HCT116 (cell line): ENCODE results near the gene PRRT3. TPM values are rescaled to one million over a fixed set of nuclear protein-coding genes. Genes with fewer than 3 reads are reported as not detected.

Experiments used
- ATAC-seq: fragments of 200-7000 bp; cut with Tn5 transposase; 2 replicates; pipeline ENCODE4 v1.9.1; 2020; ENCODE audit warnings: mild to moderate bottlenecking, moderate library complexity
- BruUV-seq: library from RNA; stranded (reverse); fragments of 400-500 nt; replicated peaks from 2 replicates; lab custom pipeline; 2021; lab: Mats Ljungman, UMichigan
- CTCF ChIA-PET: fragments of 300-600 bp; sonication (Branson Sonifier 250); formaldehyde crosslinking; loops from one replicate; lab custom pipeline; 2021; ENCODE audit warnings: antibody characterized with exemption; lab: Charles Lee
- POLR2A ChIA-PET: fragments of 300-600, 350-600 bp; sonication (Branson Sonifier 250); formaldehyde crosslinking; loops from one replicate; lab custom pipeline; 2021; ENCODE audit warnings: antibody characterized with exemption; lab: Charles Lee
- RAD21 ChIA-PET, 2 experiments: fragments of 300-600 bp; sonication (Branson Sonifier 250); formaldehyde crosslinking; loops; one replicate each; lab custom pipeline; 2023; ENCODE audit warnings: low total read pairs in 2 of 2; ENCODE audit not compliant: uncharacterized antibody in 2 of 2, unreplicated experiment in 2 of 2, low non-redundant PET in 1 of 2; lab: Charles Lee
- DNase-seq: peaks from one replicate; pipeline ENCODE4 v3.0.0-alpha.2; 2010; ENCODE audit warnings: low read depth, low spot score
- H2AFZ ChIP-seq: fragments of 200-600 bp; shearing (Covaris generic), sonication (generic); 2 replicates; pipeline ENCODE4 v1.6.1; 2017; ENCODE audit warnings: low read depth, mixed run types, mixed read lengths, antibody characterized with exemption, low read length; ENCODE audit not compliant: poor library complexity, severe bottlenecking
- H3K27ac ChIP-seq: 2 replicates; pipeline ENCODE4 v1.5.1; 2012; ENCODE audit warnings: low read depth, low read length
- H3K27me3 ChIP-seq: fragments of 200-600 bp; sonication (generic); 2 replicates; pipeline ENCODE4 v1.6.1; 2016; ENCODE audit warnings: mixed run types, low read length, mixed read lengths; ENCODE audit not compliant: insufficient read depth
- H3K36me3 ChIP-seq, 2 experiments: fragments of 200-500 bp in 1 of 2; fragments of 200-600 bp in 1 of 2; sonication (Bioruptor generic) in 1 of 2; sonication (generic) in 1 of 2; 2 replicates each; pipeline versions ENCODE4 v1.5.1 to v1.6.1; 2014 to 2016; ENCODE audit warnings: low read length in 2 of 2, inconsistent platforms in 1 of 2, mixed read lengths in 1 of 2, mixed run types in 1 of 2; ENCODE audit not compliant: insufficient read depth in 2 of 2, control insufficient read depth in 1 of 2
- H3K4me1 ChIP-seq, 2 experiments: fragments of 200-600 bp in 1 of 2; sonication (generic) in 1 of 2; 2 replicates each; pipeline versions ENCODE4 v1.5.1 to v1.6.1; 2012 to 2017; ENCODE audit warnings: low read length in 2 of 2, inconsistent platforms in 1 of 2, mild to moderate bottlenecking in 1 of 2, mixed read lengths in 1 of 2, mixed run types in 1 of 2, moderate library complexity in 1 of 2; ENCODE audit not compliant: insufficient read depth in 2 of 2, control insufficient read depth in 1 of 2
- H3K4me2 ChIP-seq: fragments of 200-600 bp; sonication (generic); 2 replicates; pipeline ENCODE4 v1.6.1; 2017; ENCODE audit warnings: mixed run types, low read length, mixed read lengths
- H3K4me3 ChIP-seq, 2 experiments: fragments of 200-600 bp in 1 of 2; sonication (generic) in 1 of 2; replicated peaks in 1 of 2; 2 replicates each; pipeline ENCODE4 v1.5.1; 2011 to 2016; ENCODE audit warnings: low read length in 2 of 2, control low read depth in 1 of 2, low read depth in 1 of 2, mild to moderate bottlenecking in 1 of 2, mixed read lengths in 1 of 2, mixed run types in 1 of 2
- H3K79me2 ChIP-seq: fragments of 200-600 bp; sonication (generic); 2 replicates; pipeline ENCODE4 v1.6.1; 2017; ENCODE audit warnings: mild to moderate bottlenecking, mixed run types, low read length, moderate library complexity, mixed read lengths; ENCODE audit not compliant: insufficient read depth
- H3K9ac ChIP-seq: fragments of 200-600 bp; sonication (generic); 2 replicates; pipeline ENCODE4 v1.6.1; 2016; ENCODE audit warnings: low read length, mixed read lengths
- H3K9me2 ChIP-seq: fragments of 200-600 bp; sonication (generic), shearing (Covaris generic); 2 replicates; pipeline ENCODE4 v1.6.1; 2017; ENCODE audit warnings: mixed run types, mild to moderate bottlenecking, moderate library complexity; ENCODE audit not compliant: insufficient read depth
- H3K9me3 ChIP-seq, 2 experiments: fragments of 200-500 bp in 1 of 2; fragments of 200-600 bp in 1 of 2; sonication (Bioruptor generic) in 1 of 2; sonication (generic) in 1 of 2; 2 replicates each; pipeline ENCODE4 v1.6.1; 2014 to 2017; ENCODE audit warnings: low read length in 2 of 2, mixed read lengths in 2 of 2, inconsistent platforms in 1 of 2, low read depth in 1 of 2, mild to moderate bottlenecking in 1 of 2, mixed run types in 1 of 2, moderate library complexity in 1 of 2; ENCODE audit not compliant: control insufficient read depth in 1 of 2, insufficient read depth in 1 of 2
- H4K20me1 ChIP-seq: fragments of 200-600 bp; sonication (generic), shearing (Covaris generic); 2 replicates; pipeline ENCODE4 v1.6.1; 2017; ENCODE audit warnings: mixed run types, mild to moderate bottlenecking, moderate library complexity; ENCODE audit not compliant: insufficient read depth
- CBX3 ChIP-seq: IDR thresholded peaks from 2 replicates; pipeline ENCODE4 v1.6.1; 2012; ENCODE audit warnings: low read depth
- CTCF ChIP-seq, 3 experiments: fragments of 200-600 bp in 1 of 3; sonication (generic) in 1 of 3; IDR thresholded peaks in 2 of 3; conservative IDR thresholded peaks in 1 of 3; 2 replicates each; pipeline ENCODE4 v1.5.1; 2012 to 2017; ENCODE audit warnings: low read depth in 2 of 3, low read length in 2 of 3, antibody characterized with exemption in 1 of 3, borderline replicate concordance in 1 of 3, control low read depth in 1 of 3, mild to moderate bottlenecking in 1 of 3, mixed read lengths in 1 of 3, mixed run types in 1 of 3, moderate library complexity in 1 of 3; ENCODE audit not compliant: insufficient read depth in 1 of 3
- EGR1 ChIP-seq: IDR thresholded peaks from 2 replicates; pipeline ENCODE4 v1.6.1; 2012; ENCODE audit warnings: low read depth
- EZH2 ChIP-seq: fragments of 200-600 bp; sonication (generic); IDR thresholded peaks from 2 replicates; pipeline ENCODE4 v1.6.1; 2017; ENCODE audit warnings: antibody characterized with exemption, mixed run types
- MAX ChIP-seq: IDR thresholded peaks from 2 replicates; pipeline ENCODE4 v1.6.1; 2012
- POLR2A ChIP-seq: IDR thresholded peaks from 2 replicates; pipeline ENCODE4 v1.7.0; 2011; ENCODE audit warnings: borderline replicate concordance; ENCODE audit not compliant: insufficient read depth, insufficient read length; ENCODE audit errors: extremely low read depth
- POLR2AphosphoS5 ChIP-seq: IDR thresholded peaks from 2 replicates; pipeline ENCODE4 v1.6.1; 2011; ENCODE audit warnings: mild to moderate bottlenecking, low read depth, low read length, moderate library complexity
- RAD21 ChIP-seq: IDR thresholded peaks from 2 replicates; pipeline ENCODE4 v1.6.1; 2012; ENCODE audit warnings: low read depth, mild to moderate bottlenecking
- SIN3A ChIP-seq: IDR thresholded peaks from 2 replicates; pipeline ENCODE4 v1.6.1; 2012; ENCODE audit warnings: low read depth
- SP1 ChIP-seq: IDR thresholded peaks from 2 replicates; pipeline ENCODE4 v1.6.1; 2012; ENCODE audit warnings: low read depth
- TCF7L2 ChIP-seq: IDR thresholded peaks from 2 replicates; pipeline ENCODE4 v1.7.0; 2011; ENCODE audit warnings: borderline replicate concordance, inconsistent platforms; ENCODE audit not compliant: insufficient read depth, insufficient read length; ENCODE audit errors: extremely low read depth
- ZBTB33 ChIP-seq: IDR thresholded peaks from 2 replicates; pipeline ENCODE4 v1.6.1; 2011; ENCODE audit warnings: mild to moderate bottlenecking, low read length, moderate library complexity; ENCODE audit not compliant: insufficient replicate concordance; ENCODE audit errors: extremely low read depth
- ZFX ChIP-seq: fragments of 450-650 bp; IDR thresholded peaks from 2 replicates; pipeline ENCODE4 v1.6.1; 2017
- ZNF274 ChIP-seq: fragments of 200-500 bp; sonication (Bioruptor generic); IDR thresholded peaks from 2 replicates; pipeline ENCODE4 v1.6.1; 2014; ENCODE audit warnings: mild to moderate bottlenecking, low read depth, low read length, inconsistent platforms
- intact Hi-C: fragments of 100-400 bp; cut with micrococcal nuclease; formaldehyde crosslinking; loops from 2 replicates; pipeline ENCODE4 v1.10.0; 2022
- total RNA-seq: library from RNA; stranded (reverse); gene quantifications from one replicate; pipeline ENCODE4 v1.2.1, GENCODE V29; 2021; ENCODE audit not compliant: unreplicated experiment

PRRT3 gene
- total RNA-seq, 1 experiment from 2014 or later, result 0.96 TPM

- ChIA-PET CTCF (interaction anchor here (1.1 to 6.2 kb wide), 5 partner anchors 12 to 388 kb away, joined by 3 to 65 read pairs (median 6); partner anchors contain the start of gene IL17RC), POLR2A (interaction anchor here (1.1 to 3.0 kb wide), 3 partner anchors 12 to 141 kb away, joined by 3 to 27 read pairs (median 4); partner anchors contain the start of gene ARPC4), RAD21 (no interaction called here)
- Histone ChIP-seq H3K79me2 (no peaks in the 10 kb centered on the region), H4K20me1 (no peaks in the 10 kb centered on the region), H3K4me3 (peak overlapping the region; percentile 52 to 69), H3K36me3 (peaks cover 0 to 4% of the 10 kb centered on the region in 2 experiments; a peak in 1 of 4 replicates), H3K9ac (peak overlapping the region; percentile 73), H2AFZ (no peak overlapping the region), H3K27me3 (no peaks in the 10 kb centered on the region), H3K9me2 (no peaks in the 10 kb centered on the region), H3K4me1 (peaks cover 9 to 24% of the 10 kb centered on the region in 2 experiments), H3K9me3 (no peaks in the 10 kb centered on the region), H3K27ac (peak overlapping the region; percentile 84), H3K4me2 (peak overlapping the region; percentile 87)
- DNase-seq, result no peak
- TSS peak; percentile 59 for BruUV-seq
- peak; percentile 5 for ATAC-seq
- intact Hi-C loops, result loop anchor here (5.0 kb wide), 3 partner anchors 42 to 217 kb away; partner anchors contain the start of genes JAGN1 and RPUSD3
- TF ChIP-seq RAD21 (no peak), CTCF (IDR thresholded peaks at IDR 0.05 in 2 of 3, conservative IDR thresholded peaks at IDR 0.05 in 1 of 3; ENCODE audit: borderline replicate concordance in 1 of 3, insufficient read depth in 1 of 3, low read depth in 2 of 3, low read length in 2 of 3) (peak in 2 of 3 experiments; percentile 5 to 26; a peak in 2 of 6 replicates), EZH2 (no peak)
Measured at GRCh38 chr3:9934235-9934621, 18.0 kb downstream of the PRRT3 start.

GRCh38 chr3:9933561-9934234 lies 18.5 kb downstream of the PRRT3 start, which contains the start of gene CRELD1:
TSS of gene CRELD1 (plus strand) at chr3:9933834. CDS start at chr3:9934439, 605 bp downstream.
- Histone ChIP-seq H3K9me2 (no peaks in the 10 kb centered on the region), H2AFZ (no peak within 1 kb of the TSS), H3K4me1 (peaks cover 9 to 24% of the 10 kb centered on the region in 2 experiments), H4K20me1 (no peaks in the 10 kb centered on the region), H3K27me3 (no peaks in the 10 kb centered on the region), H3K9me3 (no peaks in the 10 kb centered on the region), H3K27ac (peak within 1 kb of the TSS; percentile 84), H3K4me2 (peak within 1 kb of the TSS; percentile 87), H3K9ac (peak within 1 kb of the TSS; percentile 73), H3K79me2 (no peaks in the 10 kb centered on the region), H3K36me3 (peaks cover 0 to 4% of the 10 kb centered on the region in 2 experiments; a peak in 1 of 4 replicates), H3K4me3 (peak within 1 kb of the TSS; percentile 52 to 69)
- ChIA-PET RAD21 (interaction anchor here (0.7 to 0.8 kb wide), 2 partner anchors 13 to 31 kb away, joined by 4 to 6 read pairs; partner anchors contain the start of gene IL17RE (in 1 of the 2)), POLR2A (interaction anchor here (1.0 to 3.0 kb wide), 6 partner anchors 9 to 389 kb away, joined by 3 to 27 read pairs (median 4); partner anchors contain the start of gene ARPC4), CTCF (interaction anchor here (1.1 to 6.2 kb wide), 8 partner anchors 13 to 388 kb away, joined by 3 to 65 read pairs (median 5); partner anchors contain the start of gene IL17RC)
- ATAC-seq (peak; percentile 85), DNase-seq (peak; percentile 90)
- TF ChIP-seq POLR2AphosphoS5, result peak; percentile 83
- TF ChIP-seq POLR2A, result peak; percentile 62
- no peak for TF ChIP-seq ZFX
- TF ChIP-seq TCF7L2, result peak; percentile 91
- TF ChIP-seq EGR1, result no peak
- no peak for TF ChIP-seq RAD21
- no peak for TF ChIP-seq ZNF274
- TF ChIP-seq MAX, result peak; percentile 95
- peak; percentile 94 for TF ChIP-seq SIN3A
- TF ChIP-seq ZBTB33, result peak; percentile 23
- TF ChIP-seq SP1, result peak; percentile 87
- TF ChIP-seq CBX3, result 0 out of 2 replicates have a peak, but pooled peaks have one; percentile 10
- intact Hi-C loops, result loop anchor here (5.0 kb wide), 3 partner anchors 41 to 216 kb away; partner anchors contain the start of genes JAGN1 and RPUSD3
- no TSS peak for BruUV-seq
